Heart left ventricle (tissue), 16 donors: ENCODE results near the gene RNF26. TPM values are rescaled to one million over a fixed set of nuclear protein-coding genes. Genes with fewer than 3 reads are reported as not detected.

Source experiments
- ATAC-seq, 4 donors: fragments of 200-7000 bp; cut with Tn5 transposase; one replicate each; pipeline ENCODE4 v1.9.1; 2020 to 2022; ENCODE audit warnings: moderate library complexity in 4 of 4, mild to moderate bottlenecking in 3 of 4, moderate number of reproducible peaks in 1 of 4
- DNase-seq, 5 donors: peaks; one replicate each; pipeline ENCODE4 v3.0.0-alpha.2; 2020
- H3K27ac ChIP-seq, 12 donors: fragments of 200-600 bp; sonication (generic) in 4 of 12; one replicate each; pipeline versions ENCODE4 v1.5.0 to v1.8.0; 2016 to 2022; ENCODE audit warnings: mild to moderate bottlenecking in 2 of 12
- H3K27me3 ChIP-seq, 9 donors: fragments of 200-600 bp; sonication (generic) in 2 of 9; one replicate each; pipeline versions ENCODE4 v1.5.1 to v1.8.0; 2016 to 2022; ENCODE audit warnings: mild to moderate bottlenecking in 3 of 9
- H3K36me3 ChIP-seq, 9 donors: fragments of 200-600 bp; sonication (generic) in 2 of 9; one replicate each; pipeline versions ENCODE4 v1.5.0 to v1.8.0; 2018 to 2022; ENCODE audit warnings: mild to moderate bottlenecking in 2 of 9
- H3K4me1 ChIP-seq, 12 donors: fragments of 200-600 bp; sonication (generic) in 4 of 12; one replicate each; pipeline versions ENCODE4 v1.5.0 to v1.8.0; 2016 to 2022; ENCODE audit warnings: mild to moderate bottlenecking in 3 of 12
- H3K4me3 ChIP-seq, 12 donors: fragments of 200-600 bp; sonication (generic) in 4 of 12; one replicate each; pipeline versions ENCODE4 v1.5.0 to v1.8.0; 2017 to 2022; ENCODE audit warnings: mild to moderate bottlenecking in 9 of 12, moderate library complexity in 4 of 12
- H3K9me3 ChIP-seq, 12 donors: fragments of 200-600 bp; sonication (generic) in 4 of 12; one replicate each; pipeline versions ENCODE4 v1.5.0 to v1.8.0; 2016 to 2022; ENCODE audit warnings: mild to moderate bottlenecking in 1 of 12
- CTCF ChIP-seq, 12 donors: fragments of 200-600 bp; sonication (generic) in 4 of 12; IDR thresholded peaks; one replicate each; pipeline versions ENCODE4 v1.5.0 to v1.8.0; 2018 to 2022; ENCODE audit warnings: antibody characterized with exemption in 12 of 12, mild to moderate bottlenecking in 5 of 12
- POLR2A ChIP-seq, 2 donors: fragments of 450-650 bp; IDR thresholded peaks; one replicate each; pipeline ENCODE4 v1.6.1; 2017; ENCODE audit warnings: antibody characterized with exemption in 2 of 2, mild to moderate bottlenecking in 2 of 2, moderate library complexity in 2 of 2
- WGBS, 4 donors: extraction: QIAGEN DNeasy Blood & Tissue Kit in 2 of 4; methylation state at CpG; one replicate each; pipeline versions ENCODE4 v1.1.5 to v1.1.7; 2013 to 2018; 5-methylcytosine and 5-hydroxymethylcytosine counted together
- intact Hi-C, 10 donors: fragments of 100-400 bp; cut with DNase I; formaldehyde crosslinking; loops; one replicate each; pipeline versions ENCODE4 v1.11.1 to v1.14.2; 2022
- polyA plus RNA-seq, 2 donors: library from polyadenylated mRNA; stranded (reverse); fragments of 200-250 nt; gene quantifications; one replicate each; pipeline ENCODE4 v1.2.3, GENCODE V29; 2013
- total RNA-seq, 9 donors: library from RNA; depleted of rRNA in 2 of 9; stranded (reverse); fragments of >200 nt in 2 of 9; fragmentation: NEBNext Ultra II Directional in 3 of 9; extraction: Animal tissue kit (Norgen Biotek cat#: 25700) in 3 of 9; gene quantifications; one replicate each; pipeline versions ENCODE4 v1.1.0 to v1.2.4, GENCODE V29; 2016 to 2023
- donor health status: ischemic (EF 13 %, LVEDD 7.1; RV severe dilation, severe dysfunction).
- donor health status: healthy with polysubstance abuse.
- donor health status: DM: no; HTN: yes; CAD: no.
- donor health status: DM: no; HTN: no; CAD: no.
- donor health status: ischemic (EF 25% LVEDD 6.9; RV normal size, moderate dysfunction).
- donor health status: ischemic (EF 25% LVEDD 5.7; RV mildly dilated, moderate dysfunction).
- donor health status: healthy.
- donor health status: DM: yes; HTN: yes; CAD: no.
- donor health status: ischemic (EF 35%, LVEDD 5.7; RV mildly dilated, moderate dysfunction).
- donor health status: nonischemic (EF 11% LVEDD 7.7; RV severe dilation, severe dysfunction).
- donor health status: DM: yes; HTN: yes; CAD: no.
- donor health status: PGD.
- donor health status: ischemic (EF 29% LVEDD 5.4; RV normal size, mild dysfunction).
- donor health status: nonischemic (EF 23%, LVEDD 6.1; RV moderate dilation, normal function).

RNF26 gene
- total and polyA plus RNA-seq, 11 donors, result 6.2 to 22.4 (median 11.8) TPM

DNA sequence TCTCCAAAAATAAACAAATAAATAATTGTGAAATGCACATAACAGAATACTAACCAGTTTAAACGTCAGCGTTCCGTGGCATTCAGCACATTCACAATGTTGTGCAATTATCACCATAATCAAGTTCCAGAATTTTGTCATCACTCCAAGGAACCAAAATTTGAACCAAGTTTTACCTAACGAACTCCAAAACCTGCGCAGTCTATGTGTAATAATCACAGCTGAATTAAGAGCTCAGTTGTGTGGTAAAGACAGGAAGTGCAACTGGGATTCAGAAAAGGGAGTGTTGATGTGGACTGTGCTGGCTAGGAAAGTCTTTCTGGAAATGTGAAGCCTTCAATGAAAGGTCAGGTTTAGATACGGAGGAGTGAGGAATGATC lies 12.0 kb upstream of the RNF26 start:
- no peaks in the 10 kb centered on the region for H3K9me3 ChIP-seq
- no peaks in the 10 kb centered on the region for H3K36me3 ChIP-seq
- peak overlapping the region; percentile 85 to 99 (median 92) for H3K27ac ChIP-seq
- DNase-seq, result no peak
- peak overlapping the region in 7 of 12 donors; percentile 40 to 68 (median 63) for H3K4me3 ChIP-seq
- 37 to 53% (median 45%) methylated on average over 6 of the region's 6 CpGs for WGBS, 4 donors
- H3K27me3 ChIP-seq, result peaks cover 0 to 16% (median 0%) of the 10 kb centered on the region in 9 donors
- TF ChIP-seq POLR2A (IDR thresholded peaks at IDR 0.05), result no peak
- TF ChIP-seq CTCF (IDR thresholded peaks at IDR 0.05), result peak in 4 of 12 donors; percentile 6 to 18 (median 10)
- peaks cover 0 to 65% (median 49%) of the 10 kb centered on the region in 12 donors for H3K4me1 ChIP-seq
- intact Hi-C loops, result loop anchor here in 9 of 10 donors (2.0 to 10.0 kb wide), 4 partner anchors 115 to 120 kb away; partner anchors contain the start of gene CBL (in 8 of the 9)
- ATAC-seq, result no peak

- no peaks in the 10 kb centered on the region for H3K9me3 ChIP-seq
- ATAC-seq (no peak), DNase-seq (no peak)
- H3K27ac ChIP-seq, result peak overlapping the region in 10 of 12 donors; percentile 85 to 99 (median 92)
- no peaks in the 10 kb centered on the region for H3K36me3 ChIP-seq
- TF ChIP-seq CTCF (IDR thresholded peaks at IDR 0.05), result no peak
- no peak for TF ChIP-seq POLR2A (IDR thresholded peaks at IDR 0.05)
- 77 to 83% (median 80%) methylated on average over 19 to 20 of the region's 20 CpGs for WGBS, 4 donors
- peaks cover 0 to 58% (median 42%) of the 10 kb centered on the region in 12 donors for H3K4me1 ChIP-seq
- peaks cover 0 to 11% (median 0%) of the 10 kb centered on the region in 9 donors for H3K27me3 ChIP-seq
- H3K4me3 ChIP-seq, result no peak overlapping the region
- intact Hi-C loops, result loop anchor here in 9 of 10 donors (2.0 to 10.0 kb wide), 4 partner anchors 116 to 121 kb away; partner anchors contain the start of gene CBL (in 8 of the 9)
Observed at GRCh38 chr11:119322921-119323531, 11.3 kb upstream of the RNF26 start.

DNA sequence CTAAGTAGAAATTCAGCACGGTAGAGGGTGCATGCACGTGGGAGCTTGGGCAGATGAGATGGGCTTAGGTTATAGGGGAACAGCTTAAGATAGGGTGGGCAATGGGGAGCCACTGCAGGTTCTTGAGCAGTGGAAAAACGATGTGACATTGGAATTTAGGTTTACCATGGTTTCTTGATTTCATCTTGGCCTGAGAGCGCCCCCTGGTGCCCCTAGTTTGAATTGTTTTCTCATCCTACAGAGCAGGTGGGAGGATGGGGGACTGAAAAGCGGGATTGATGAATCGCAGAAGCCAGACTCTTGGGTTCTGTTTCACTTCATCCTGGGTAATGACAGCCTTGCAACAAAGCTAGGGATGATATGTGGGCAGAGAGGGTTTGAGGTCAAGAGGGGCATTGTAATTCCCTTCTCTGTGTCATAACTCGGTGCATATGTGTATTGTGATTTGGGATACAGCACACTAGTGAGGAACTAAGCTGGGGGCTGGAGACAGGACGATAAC lies 10.7 kb upstream of the RNF26 start:
- 6 to 14% (median 11%) methylated on average over 8 of the region's 8 CpGs for WGBS, 4 donors
- ATAC-seq (peak in 1 of 4 donors; percentile 5), DNase-seq (peak in 4 of 5 donors; percentile 62 to 78 (median 64))
- Histone ChIP-seq H3K27me3 (peaks cover 0 to 11% (median 0%) of the 10 kb centered on the region in 9 donors), H3K36me3 (no peaks in the 10 kb centered on the region), H3K9me3 (no peaks in the 10 kb centered on the region), H3K27ac (peak overlapping the region in 5 of 12 donors; percentile 28 to 99 (median 87)), H3K4me3 (no peak overlapping the region), H3K4me1 (peaks cover 0 to 53% (median 36%) of the 10 kb centered on the region in 12 donors)
- intact Hi-C loops, result loop anchor here in 9 of 10 donors (2.0 to 10.0 kb wide), 4 partner anchors 116 to 121 kb away; partner anchors contain the start of gene CBL (in 8 of the 9)
- TF ChIP-seq POLR2A (IDR thresholded peaks at IDR 0.05) (no peak), CTCF (IDR thresholded peaks at IDR 0.05) (peak; percentile 74 to 88 (median 82))

DNA sequence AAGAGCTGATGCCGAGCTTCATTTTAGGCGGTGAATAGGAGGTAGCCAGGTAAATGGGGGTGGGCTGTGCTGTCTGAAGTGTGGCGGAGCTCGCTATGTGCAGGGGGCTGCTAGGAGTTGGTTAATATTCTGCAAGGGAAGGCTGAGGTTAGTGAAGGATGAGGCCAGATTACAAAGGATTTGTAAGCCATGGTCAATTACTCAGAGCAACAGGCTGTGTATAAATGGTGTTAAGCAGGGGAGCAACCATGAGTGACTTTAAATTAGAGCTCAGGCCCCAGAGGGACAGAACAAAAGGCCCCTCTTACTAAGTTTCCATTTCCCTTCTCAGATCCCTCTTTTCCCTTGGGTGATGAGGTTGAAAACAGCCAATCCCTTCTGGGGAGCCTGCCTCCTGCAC lies 10.1 kb upstream of the RNF26 start:
- H3K36me3 ChIP-seq, result no peaks in the 10 kb centered on the region
- H3K4me3 ChIP-seq, result no peak overlapping the region
- H3K4me1 ChIP-seq, result peaks cover 0 to 47% (median 30%) of the 10 kb centered on the region in 12 donors
- H3K9me3 ChIP-seq, result no peaks in the 10 kb centered on the region
- H3K27ac ChIP-seq, result peak overlapping the region in 1 of 12 donors; percentile 48
- H3K27me3 ChIP-seq, result peaks cover 0 to 11% (median 0%) of the 10 kb centered on the region in 9 donors
- WGBS, 4 donors, result 58 to 70% (median 64%) methylated on average over 4 of the region's 4 CpGs
- TF ChIP-seq POLR2A (IDR thresholded peaks at IDR 0.05), result no peak
- TF ChIP-seq CTCF (IDR thresholded peaks at IDR 0.05), result no peak
- DNase-seq (no peak), ATAC-seq (no peak)
- intact Hi-C loops, result loop anchor here in 7 of 10 donors (5.0 to 10.0 kb wide), 3 partner anchors 117 to 122 kb away; partner anchors contain the start of gene CBL (in 6 of the 7)
